Mesenchymal stem cell (in vitro differentiated cells and primary cell): ENCODE results near the gene PDZRN3.

Source experiments
- DNase-seq: peaks from one replicate; pipeline ENCODE4 v3.0.0-alpha.2; 2013
- H2AFZ ChIP-seq: one replicate; pipeline ENCODE4 v1.6.1; 2013; ENCODE audit warnings: low read depth, mild to moderate bottlenecking, control low read depth, inconsistent platforms, low read length, moderate library complexity
- H2AK5ac ChIP-seq: 2 replicates; pipeline ENCODE4 v1.6.1; 2013; ENCODE audit warnings: low read length, moderate library complexity, mild to moderate bottlenecking, inconsistent platforms; ENCODE audit not compliant: severe bottlenecking
- H2BK120ac ChIP-seq: one replicate; pipeline ENCODE4 v1.6.1; 2013; ENCODE audit warnings: low read depth, mild to moderate bottlenecking, inconsistent platforms, low read length, moderate library complexity
- H2BK12ac ChIP-seq, 2 experiments: one replicate each; pipeline ENCODE4 v1.6.1; 2013; ENCODE audit warnings: inconsistent platforms in 2 of 2, low read length in 2 of 2, mild to moderate bottlenecking in 2 of 2, moderate library complexity in 2 of 2, control low read depth in 1 of 2
- H2BK15ac ChIP-seq: one replicate; pipeline ENCODE4 v1.6.1; 2013; ENCODE audit warnings: mild to moderate bottlenecking, low read depth, inconsistent platforms; ENCODE audit not compliant: poor library complexity, severe bottlenecking
- H2BK5ac ChIP-seq: 2 replicates; pipeline ENCODE4 v1.6.1; 2013; ENCODE audit warnings: low read depth, mild to moderate bottlenecking, low read length, control low read depth, inconsistent platforms; ENCODE audit not compliant: poor library complexity, severe bottlenecking
- H3K14ac ChIP-seq, 2 experiments: one replicate each; pipeline ENCODE4 v1.6.1; 2013; ENCODE audit warnings: inconsistent platforms in 2 of 2, low read length in 2 of 2, control low read depth in 1 of 2, mild to moderate bottlenecking in 1 of 2, moderate library complexity in 1 of 2
- H3K18ac ChIP-seq, 2 experiments: one replicate each; pipeline ENCODE4 v1.6.1; 2013; ENCODE audit warnings: inconsistent platforms in 2 of 2, low read length in 2 of 2, control low read depth in 1 of 2, low read depth in 1 of 2, mild to moderate bottlenecking in 1 of 2
- H3K23ac ChIP-seq, 2 experiments: one replicate each; pipeline ENCODE4 v1.6.1; 2013; ENCODE audit warnings: inconsistent platforms in 2 of 2, low read length in 2 of 2, mild to moderate bottlenecking in 2 of 2, moderate library complexity in 2 of 2, control low read depth in 1 of 2
- H3K27ac ChIP-seq: 2 replicates; pipeline ENCODE4 v1.5.1; 2013; ENCODE audit warnings: mild to moderate bottlenecking, moderate library complexity, low read length, control low read depth, inconsistent platforms; ENCODE audit not compliant: poor library complexity, severe bottlenecking
- H3K27me3 ChIP-seq, 2 experiments: 2 replicates each; pipeline versions ENCODE4 v1.6.1 to v1.7.0; 2013; ENCODE audit warnings: low read length in 2 of 2, mild to moderate bottlenecking in 2 of 2, moderate library complexity in 2 of 2, control low read depth in 1 of 2, inconsistent platforms in 1 of 2; ENCODE audit not compliant: control insufficient read depth in 1 of 2, insufficient read depth in 1 of 2
- H3K36me3 ChIP-seq, 2 experiments: 2 replicates each; pipeline versions ENCODE4 v1.6.1 to v1.7.0; 2013; ENCODE audit warnings: low read length in 2 of 2, control low read depth in 1 of 2, inconsistent platforms in 1 of 2, low read depth in 1 of 2, mild to moderate bottlenecking in 1 of 2; ENCODE audit not compliant: insufficient read depth in 2 of 2, control insufficient read depth in 1 of 2
- H3K4ac ChIP-seq, 2 experiments: one replicate each; pipeline ENCODE4 v1.6.1; 2013; ENCODE audit warnings: inconsistent platforms in 2 of 2, low read length in 2 of 2, mild to moderate bottlenecking in 2 of 2, moderate library complexity in 2 of 2, control low read depth in 1 of 2, low read depth in 1 of 2
- H3K4me1 ChIP-seq: 2 replicates; pipeline ENCODE4 v1.6.1; 2013; ENCODE audit warnings: low read depth, low read length, control low read depth; ENCODE audit not compliant: control insufficient read depth, insufficient read depth
- H3K4me2 ChIP-seq: 2 replicates; pipeline ENCODE4 v1.6.1; 2013; ENCODE audit warnings: low read length, mild to moderate bottlenecking, inconsistent platforms; ENCODE audit not compliant: poor library complexity, severe bottlenecking
- H3K4me3 ChIP-seq, 2 experiments: 2 replicates each; pipeline versions ENCODE4 v1.5.1 to v1.7.0; 2013; ENCODE audit warnings: low read length in 2 of 2, mild to moderate bottlenecking in 2 of 2, control low read depth in 1 of 2, low read depth in 1 of 2; ENCODE audit not compliant: insufficient read depth in 1 of 2
- H3K79me1 ChIP-seq: replicated peaks from 2 replicates; pipeline ENCODE4 v1.6.1; 2013; ENCODE audit warnings: mild to moderate bottlenecking, control low read depth, low read length, inconsistent platforms; ENCODE audit not compliant: poor library complexity, severe bottlenecking
- H3K9ac ChIP-seq: 2 replicates; pipeline ENCODE4 v1.7.0; 2013; ENCODE audit warnings: mild to moderate bottlenecking, low read length, moderate library complexity
- H3K9me3 ChIP-seq: 2 replicates; pipeline ENCODE4 v1.7.0; 2013; ENCODE audit warnings: mild to moderate bottlenecking, low read length; ENCODE audit not compliant: control insufficient read depth
- H4K8ac ChIP-seq: one replicate; pipeline ENCODE4 v1.6.1; 2013; ENCODE audit warnings: inconsistent platforms, mild to moderate bottlenecking, low read length, moderate library complexity
- H4K91ac ChIP-seq: one replicate; pipeline ENCODE4 v1.6.1; 2013; ENCODE audit warnings: mild to moderate bottlenecking, low read length, inconsistent platforms
- WGBS: methylation state at CpG from one replicate; pipeline ENCODE4 v1.1.7; 2013; ENCODE audit warnings: mixed read lengths; 5-methylcytosine and 5-hydroxymethylcytosine counted together

The PDZRN3 gene

GRCh38 chr3:73393005-73393404 is 231.7 kb downstream of the PDZRN3 start:
- Histone ChIP-seq H3K14ac (no peak overlapping the region), H4K8ac (no peak overlapping the region), H3K4me2 (no peak overlapping the region), H3K27ac (no peak overlapping the region), H3K9me3 (no peaks in the 10 kb centered on the region), H3K4me3 (no peak overlapping the region), H2BK5ac (no peak overlapping the region), H3K27me3 (no peaks in the 10 kb centered on the region), H3K23ac (no peak overlapping the region), H2BK120ac (no peak overlapping the region), H2BK15ac (no peak overlapping the region), H3K18ac (no peak overlapping the region), H2AK5ac (no peak overlapping the region), H2BK12ac (no peak overlapping the region), H3K79me1 (no peaks in the 10 kb centered on the region), H3K9ac (no peak overlapping the region), H2AFZ (no peak overlapping the region), H3K4me1 (no peaks in the 10 kb centered on the region), H4K91ac (no peak overlapping the region), H3K4ac (no peak overlapping the region), H3K36me3 (peaks cover 0 to 98% of the 10 kb centered on the region in 2 experiments)
- WGBS = 94% methylated on average over 8 of the region's 9 CpGs
- DNase-seq = no peak

- Histone ChIP-seq H2BK5ac (no peak overlapping the region), H3K4me1 (no peaks in the 10 kb centered on the region), H3K36me3 (peaks cover 0 to 98% of the 10 kb centered on the region in 2 experiments), H2AFZ (no peak overlapping the region), H3K18ac (no peak overlapping the region), H2BK120ac (no peak overlapping the region), H3K4ac (no peak overlapping the region), H3K4me2 (no peak overlapping the region), H3K9ac (no peak overlapping the region), H3K23ac (no peak overlapping the region), H3K27me3 (no peaks in the 10 kb centered on the region), H2AK5ac (no peak overlapping the region), H2BK15ac (no peak overlapping the region), H3K79me1 (no peaks in the 10 kb centered on the region), H4K91ac (no peak overlapping the region), H3K4me3 (no peak overlapping the region), H3K14ac (no peak overlapping the region), H2BK12ac (no peak overlapping the region), H3K9me3 (no peaks in the 10 kb centered on the region), H3K27ac (no peak overlapping the region), H4K8ac (no peak overlapping the region)
- no peak for DNase-seq
- 93% methylated on average over 9 of the region's 9 CpGs for WGBS
Measured at GRCh38 chr3:73391984-73392383, 232.8 kb downstream of the PDZRN3 start.

GRCh38 chr3:73389928-73390327 is 234.8 kb downstream of the PDZRN3 start:
- no peaks in the 10 kb centered on the region for H3K79me1 ChIP-seq
- no peak overlapping the region for H3K4ac ChIP-seq
- H3K27me3 ChIP-seq = no peaks in the 10 kb centered on the region
- H3K4me1 ChIP-seq = no peaks in the 10 kb centered on the region
- H3K18ac ChIP-seq = no peak overlapping the region
- no peak overlapping the region for H3K4me2 ChIP-seq
- no peak overlapping the region for H3K4me3 ChIP-seq
- H2BK120ac ChIP-seq = no peak overlapping the region
- no peak overlapping the region for H2BK12ac ChIP-seq
- H3K9me3 ChIP-seq = no peaks in the 10 kb centered on the region
- no peak overlapping the region for H3K23ac ChIP-seq
- H2AFZ ChIP-seq = no peak overlapping the region
- peaks cover 2 to 100% of the 10 kb centered on the region in 2 experiments for H3K36me3 ChIP-seq
- WGBS = 72% methylated on average over 1 of the region's 1 CpG
- H4K91ac ChIP-seq = no peak overlapping the region
- H3K27ac ChIP-seq = no peak overlapping the region
- no peak overlapping the region for H3K14ac ChIP-seq
- DNase-seq = no peak
- no peak overlapping the region for H3K9ac ChIP-seq
- no peak overlapping the region for H2AK5ac ChIP-seq
- H4K8ac ChIP-seq = no peak overlapping the region
- no peak overlapping the region for H2BK15ac ChIP-seq
- no peak overlapping the region for H2BK5ac ChIP-seq

GRCh38 chr3:73389117-73389813 is 235.5 kb downstream of the PDZRN3 start:
- no peak overlapping the region for H2BK120ac ChIP-seq
- H3K27me3 ChIP-seq = no peaks in the 10 kb centered on the region
- H3K4me1 ChIP-seq = no peaks in the 10 kb centered on the region
- H4K8ac ChIP-seq = no peak overlapping the region
- peak overlapping the region; percentile 49 for H3K9ac ChIP-seq
- H3K27ac ChIP-seq = no peak overlapping the region
- H4K91ac ChIP-seq = no peak overlapping the region
- no peak overlapping the region for H2BK15ac ChIP-seq
- H3K79me1 ChIP-seq = no peaks in the 10 kb centered on the region
- 93% methylated on average over 10 of the region's 10 CpGs for WGBS
- H3K36me3 ChIP-seq = peaks cover 9 to 100% of the 10 kb centered on the region in 2 experiments
- H3K4me2 ChIP-seq = no peak overlapping the region
- H3K14ac ChIP-seq = no peak overlapping the region
- H2BK5ac ChIP-seq = no peak overlapping the region
- no peak overlapping the region for H2AFZ ChIP-seq
- H3K23ac ChIP-seq = no peak overlapping the region
- H3K18ac ChIP-seq = no peak overlapping the region
- H3K9me3 ChIP-seq = no peaks in the 10 kb centered on the region
- H2AK5ac ChIP-seq = no peak overlapping the region
- no peak for DNase-seq
- H2BK12ac ChIP-seq = no peak overlapping the region
- H3K4ac ChIP-seq = no peak overlapping the region
- no peak overlapping the region for H3K4me3 ChIP-seq
